ENCODE measurements around the gene UBLCP1. TPM values are rescaled to one million over a fixed set of nuclear protein-coding genes. Genes with fewer than 3 reads are reported as not detected.
"Not testable (repeated sequence)": the region's sequence is repeated elsewhere in the genome, so short reads cannot be mapped to it uniquely, and the experiment has no call there.

Gene UBLCP1
- polyA plus RNA-seq, 5 donors = 36.9 to 54.8 (median 38.6) TPM

- no peak for DNase-seq
Measured at GRCh38 chr5:159244163-159244562, 18.9 kb upstream of the UBLCP1 start.

GRCh38 chr5:159244890-159245289 is 18.2 kb upstream of the UBLCP1 start:
- DNase-seq = no peak

DNA sequence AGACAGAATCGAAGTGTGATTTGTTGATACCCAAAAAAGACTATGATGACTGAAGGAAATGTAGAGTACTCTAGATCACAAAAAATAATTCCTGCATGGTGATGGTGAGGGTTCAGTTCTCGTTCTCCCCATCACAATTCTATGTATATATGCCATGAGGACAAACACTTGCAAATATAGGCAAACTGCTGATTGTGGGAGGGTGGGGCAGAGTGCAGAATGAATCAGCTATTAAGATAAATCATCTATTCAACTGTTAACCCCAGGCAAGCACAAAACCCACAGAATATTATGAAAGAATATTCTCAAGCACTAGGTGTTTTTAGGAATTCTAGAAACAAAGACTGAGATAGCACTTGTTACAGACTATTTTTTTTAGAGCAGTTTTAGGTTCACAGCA is 13.9 kb upstream of the UBLCP1 start:
- DNase-seq = no peak

GRCh38 chr5:159252195-159252594 is 10.9 kb upstream of the UBLCP1 start:
- DNase-seq = no peak

DNA sequence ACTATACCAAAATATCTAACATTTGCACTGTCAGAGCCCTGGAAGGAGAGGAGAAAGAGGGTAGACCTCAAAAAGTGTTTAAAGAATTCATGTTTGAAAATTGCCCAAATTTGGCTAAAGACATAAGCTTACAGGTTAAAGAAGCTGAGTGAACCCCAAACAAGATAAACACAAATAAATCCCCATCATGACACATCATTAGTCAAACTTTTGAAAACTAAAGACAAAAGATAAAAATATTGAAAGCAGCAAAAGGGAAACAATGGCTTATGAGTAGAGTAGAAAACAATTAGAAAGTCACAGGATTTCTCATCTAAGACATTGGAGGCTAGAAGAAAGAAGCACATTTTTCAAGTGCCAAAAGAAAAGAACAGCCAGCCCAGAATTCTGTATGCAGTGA is 6.1 kb upstream of the UBLCP1 start:
- DNase-seq = no peak

DNA sequence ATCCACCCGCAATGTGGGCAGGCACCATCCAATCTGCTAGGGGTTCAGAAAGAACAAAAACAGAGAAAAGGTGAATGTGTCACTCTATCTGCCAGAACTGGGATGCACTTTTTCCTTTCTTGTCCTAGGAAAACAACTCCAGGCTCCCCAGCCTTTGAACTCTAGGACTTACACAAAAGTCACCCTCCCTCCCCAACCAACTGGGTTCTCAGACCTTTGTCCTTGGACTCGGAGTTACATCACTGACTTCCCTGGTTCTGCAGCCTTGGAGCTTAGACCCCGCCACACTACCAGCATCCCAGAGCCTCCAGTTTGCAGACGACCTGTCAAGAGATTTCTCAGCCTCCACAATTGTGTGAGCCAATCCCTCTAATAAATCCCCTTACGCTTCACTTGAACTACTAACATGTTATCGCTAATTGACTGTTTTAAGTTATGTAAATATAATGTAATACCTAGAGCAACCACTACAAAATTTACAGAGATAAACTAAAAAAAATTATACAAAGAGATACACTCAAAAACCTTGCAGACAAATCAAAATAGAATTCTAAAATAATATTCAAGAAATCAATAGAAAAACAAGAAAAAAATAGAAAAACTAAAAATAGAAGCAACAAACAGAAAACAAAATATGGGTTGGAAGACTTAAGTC is 5.3 kb upstream of the UBLCP1 start:
- no peak for DNase-seq

DNA sequence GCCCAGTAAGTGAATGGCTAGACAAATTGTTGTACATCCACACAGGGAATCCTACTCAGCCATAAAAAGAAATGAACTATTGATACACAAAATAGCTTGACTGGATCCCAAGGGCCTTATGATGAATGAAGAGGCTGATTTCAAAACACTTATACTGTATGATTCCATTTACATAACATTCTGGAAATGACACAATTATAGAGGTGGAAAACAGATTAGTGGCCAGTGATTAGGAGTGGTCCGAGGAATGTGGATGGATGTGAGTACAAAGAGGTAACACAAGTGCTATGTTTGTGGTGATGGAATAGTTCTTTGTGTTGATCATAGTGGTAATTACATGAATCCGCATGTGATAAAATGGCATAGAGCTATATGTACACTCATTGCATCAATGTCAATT is 4.7 kb upstream of the UBLCP1 start:
- DNase-seq = no peak

GRCh38 chr5:159260212-159260611 is 2.9 kb upstream of the UBLCP1 start:
- DNase-seq = not testable (repeated sequence)

DNA sequence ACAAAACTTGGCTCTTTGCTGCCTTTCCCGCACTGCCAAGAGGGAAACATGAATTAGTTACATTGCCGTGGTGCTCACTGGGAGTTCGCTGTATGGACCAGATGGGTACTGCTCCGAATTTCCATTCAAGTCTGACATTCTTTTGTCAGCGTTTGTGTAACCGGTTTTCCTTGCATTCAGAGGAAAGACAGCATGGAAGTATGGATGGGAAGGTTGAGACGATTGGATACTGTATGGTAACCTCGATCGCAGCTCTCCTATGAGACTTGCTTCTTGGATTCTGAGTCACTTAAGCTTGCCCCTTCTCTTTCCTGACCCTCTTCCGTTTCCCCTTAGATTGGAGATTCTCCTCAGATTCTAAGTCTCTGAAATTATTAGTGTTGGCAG is 625 bp upstream of the UBLCP1 start:
- no peak for DNase-seq

GRCh38 chr5:159263569-159263905 is 447 bp downstream of the UBLCP1 start:
- peak in 1 of 2 donors; percentile 2 for DNase-seq

DNA sequence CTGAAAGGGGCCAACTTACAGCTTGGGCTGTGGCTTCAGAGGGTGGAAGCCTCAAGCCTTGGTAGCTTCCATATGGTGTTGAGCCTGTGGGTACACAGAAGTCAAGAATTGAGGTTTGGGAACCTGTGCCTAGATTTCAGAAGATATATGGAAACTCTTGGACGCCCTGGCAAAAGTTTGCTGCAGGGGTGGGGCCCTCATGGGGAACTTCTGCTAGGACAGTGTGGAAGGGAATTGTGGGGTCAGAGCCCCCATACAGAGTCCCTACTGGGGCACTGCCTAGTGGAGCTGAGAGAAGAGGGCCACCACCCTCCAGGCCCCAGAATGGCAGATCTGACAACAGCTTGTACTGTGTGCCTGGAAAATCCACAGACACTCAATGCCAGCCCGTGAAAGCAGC is 3.7 kb downstream of the UBLCP1 start:
- DNase-seq = not testable (repeated sequence)

- DNase-seq = no peak
Measured at GRCh38 chr5:159269723-159270122, 6.6 kb downstream of the UBLCP1 start.

DNA sequence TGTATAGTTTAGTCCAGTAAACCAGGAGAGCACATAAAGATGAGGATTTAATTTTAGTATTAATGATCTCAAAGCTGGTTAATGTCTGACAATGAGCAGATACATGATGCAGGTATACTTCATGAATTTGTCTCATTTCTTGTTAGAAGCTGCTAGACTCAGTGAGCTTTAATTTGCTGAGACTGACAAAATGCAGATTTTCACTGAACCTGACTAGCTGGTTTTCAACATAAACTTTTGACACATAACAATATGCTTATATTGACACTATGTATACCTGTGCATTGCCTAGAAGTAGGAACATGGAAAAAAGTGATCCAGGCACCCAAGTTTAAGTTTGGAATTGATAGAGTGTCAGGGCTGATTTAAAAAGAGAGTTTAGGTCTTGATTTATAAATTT is 10.8 kb downstream of the UBLCP1 start:
- DNase-seq = no peak

GRCh38 chr5:159274676-159275075 is 11.6 kb downstream of the UBLCP1 start:
- DNase-seq = no peak

GRCh38 chr5:159286420-159287035 is 23.4 kb downstream of the UBLCP1 start:
- peak in 1 of 2 donors; percentile 12 for DNase-seq

DNA sequence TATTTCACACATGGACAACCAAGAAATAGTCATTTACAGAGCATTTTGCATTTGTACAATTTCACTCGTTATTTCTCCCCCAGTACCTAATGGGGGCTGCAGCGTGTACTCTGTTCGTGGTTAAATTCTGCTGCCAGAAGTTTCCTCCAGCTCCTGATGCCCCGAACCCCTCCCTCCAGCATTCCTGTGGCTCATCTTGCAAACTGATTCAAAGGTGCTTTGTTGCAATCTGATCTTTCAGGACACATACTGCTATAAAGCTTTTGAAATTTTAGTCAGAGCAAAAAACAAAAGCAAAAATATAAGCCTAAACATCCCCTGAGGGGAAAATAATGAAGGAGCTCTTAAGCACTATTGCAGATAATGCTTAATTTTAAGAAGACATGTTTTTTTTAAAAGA is 27.7 kb downstream of the UBLCP1 start:
- DNase-seq = no peak

GRCh38 chr5:159294921-159295320 is 31.8 kb downstream of the UBLCP1 start:
- no peak for DNase-seq

DNA sequence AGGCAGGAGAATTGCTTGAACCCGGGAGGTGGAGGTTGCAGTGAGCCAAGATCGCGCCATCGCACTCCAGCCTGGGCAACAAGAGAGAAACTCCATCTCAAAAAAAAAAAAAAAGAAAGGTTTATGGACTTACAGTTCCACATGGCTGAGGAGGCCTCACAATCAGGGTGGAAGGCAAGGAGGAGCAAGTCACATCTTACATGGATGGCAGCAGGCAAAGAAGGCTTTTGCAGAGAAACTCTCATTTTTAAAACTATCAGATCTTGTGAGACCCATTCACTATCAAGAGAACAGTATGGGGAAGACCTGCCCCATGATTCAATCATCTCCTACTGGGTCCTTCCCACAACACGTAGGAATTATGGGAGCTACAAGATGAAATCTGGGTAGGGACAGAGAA is 34.2 kb downstream of the UBLCP1 start:
- not testable (repeated sequence) for DNase-seq

- DNase-seq = no peak
Measured at GRCh38 chr5:159301466-159301865, 38.4 kb downstream of the UBLCP1 start.

DNA sequence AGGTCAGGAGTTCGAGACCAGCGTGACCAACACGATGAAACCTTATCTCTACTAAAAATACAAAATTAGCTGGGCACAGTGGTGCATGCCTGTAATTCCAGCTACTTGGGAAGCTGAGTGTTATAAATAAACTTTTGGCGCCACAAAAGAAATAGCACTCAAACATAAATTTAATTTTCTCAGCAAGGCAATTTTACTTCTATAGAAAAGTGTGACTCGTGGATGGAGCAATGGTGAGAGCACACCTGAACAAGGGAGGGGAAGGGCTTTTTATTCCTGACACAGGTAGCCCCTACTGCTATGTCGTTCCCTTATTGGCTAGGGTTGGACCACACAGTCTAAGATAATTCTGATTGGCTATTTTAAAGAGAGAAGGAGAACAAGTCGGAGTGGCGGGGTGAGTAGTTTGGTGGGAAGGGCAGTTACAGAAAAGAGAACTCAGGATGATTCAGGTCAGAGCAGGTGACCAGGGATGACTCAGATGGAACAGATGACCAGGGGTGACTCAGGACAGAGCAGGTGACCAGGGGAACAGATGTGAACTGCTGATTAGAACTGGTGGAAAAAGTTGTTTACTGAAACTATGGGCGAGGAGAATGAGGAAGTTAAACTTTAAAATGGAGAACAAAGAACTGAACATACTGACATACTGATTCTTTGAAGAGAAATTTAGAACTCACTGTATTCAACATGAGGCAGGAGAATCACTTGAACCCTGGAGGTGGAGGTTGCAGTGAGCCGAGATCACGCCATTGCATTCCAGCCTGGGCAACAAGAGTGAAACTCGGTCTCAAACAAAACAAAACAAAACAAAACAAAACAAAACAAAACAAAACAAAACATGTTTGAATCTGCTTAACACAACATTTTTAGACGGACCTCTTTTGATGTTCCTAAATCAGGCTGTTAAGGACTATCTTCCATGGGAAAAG is 39.1 kb downstream of the UBLCP1 start:
- not testable (repeated sequence) for DNase-seq

GRCh38 chr5:159303286-159303685 is 40.2 kb downstream of the UBLCP1 start:
- no peak for DNase-seq

DNA sequence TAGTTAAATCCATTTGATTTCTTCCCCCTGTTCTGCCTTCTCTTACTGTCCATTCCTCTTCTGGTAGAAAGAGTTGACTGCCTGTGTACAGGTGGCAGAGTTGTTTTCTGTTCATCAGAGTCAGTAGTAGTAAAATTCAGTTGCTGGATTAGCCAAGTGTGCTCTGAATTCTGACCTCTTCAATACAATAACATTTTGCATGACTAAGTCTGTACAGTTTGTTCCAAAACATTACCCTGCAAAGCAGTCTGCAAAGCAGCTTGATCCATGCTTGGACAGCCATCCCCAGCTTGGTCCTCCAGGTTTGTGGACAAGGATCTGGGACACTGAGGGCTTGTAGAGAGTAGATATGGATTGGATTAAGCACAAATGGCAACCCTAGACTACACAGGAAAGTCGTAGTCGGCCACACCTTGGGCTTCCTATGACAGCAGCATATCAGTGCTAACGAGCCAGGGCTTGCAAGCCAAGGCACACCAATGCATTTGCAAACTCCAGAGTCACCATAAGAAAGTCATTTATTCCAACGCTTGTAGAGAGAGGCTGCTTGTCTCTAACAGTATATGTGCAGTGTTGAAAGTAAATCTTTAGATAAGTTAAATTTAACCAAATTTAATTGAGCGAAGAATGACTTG is 42.0 kb downstream of the UBLCP1 start:
- no peak for DNase-seq
